ENCODE measurements around the gene MAML3.
A peak's percentile ranks its signal among the peaks of the same experiment; 100 is the strongest.

Gene MAML3

GRCh38 chr4:139690419-139690818 is 463.6 kb downstream of the MAML3 start:
- no peak for DNase-seq (ENCODE audit: low read depth, low spot score)

GRCh38 chr4:139689093-139689722 is 464.8 kb downstream of the MAML3 start:
- no peak for DNase-seq (ENCODE audit: low read depth, low spot score)

DNA sequence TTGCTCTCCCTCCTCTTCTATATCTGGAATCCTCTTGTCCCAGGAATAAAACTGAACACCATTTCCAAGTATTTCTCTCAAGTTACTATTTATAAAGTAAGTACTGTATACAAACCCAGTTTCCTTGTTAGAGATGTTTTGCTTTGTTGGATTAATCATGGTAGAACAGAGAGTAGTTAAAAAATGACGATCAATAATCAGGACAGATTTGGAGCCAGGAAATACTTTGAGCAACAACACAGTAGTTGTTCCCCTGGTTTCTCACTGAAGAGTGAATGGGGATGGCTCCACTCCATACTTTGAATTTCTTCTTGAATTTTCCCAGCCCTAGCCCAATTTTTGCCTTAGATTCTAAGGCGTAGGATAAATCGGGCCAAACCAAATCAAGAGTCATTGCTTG is 467.0 kb downstream of the MAML3 start:
- no peak for DNase-seq (ENCODE audit: low read depth, low spot score)

DNA sequence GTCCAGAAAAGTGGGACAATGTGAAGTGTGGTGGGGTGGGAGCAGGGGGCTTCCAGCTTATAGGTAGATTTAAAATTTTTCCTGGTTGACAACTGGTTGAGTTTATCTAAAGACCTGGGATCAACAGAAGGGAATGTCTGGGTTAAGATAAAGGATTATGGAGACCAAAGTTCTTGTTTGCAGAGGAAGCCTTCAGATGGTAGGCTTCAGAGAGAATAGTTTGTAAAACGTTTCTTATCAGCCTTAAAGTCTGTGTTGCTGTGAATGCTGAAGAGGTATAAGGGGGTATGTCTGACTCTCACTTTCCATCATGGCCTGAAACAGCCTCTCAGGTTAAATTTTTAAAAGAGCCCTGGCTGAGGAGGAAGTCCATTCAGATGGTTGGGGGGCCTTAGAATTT is 467.9 kb downstream of the MAML3 start:
- DNase-seq (ENCODE audit: low read depth, low spot score): no peak

- no peak for DNase-seq (ENCODE audit: low read depth, low spot score)
These were observed 468.8 kb downstream of the MAML3 start for GRCh38 chr4:139685180-139685579.

DNA sequence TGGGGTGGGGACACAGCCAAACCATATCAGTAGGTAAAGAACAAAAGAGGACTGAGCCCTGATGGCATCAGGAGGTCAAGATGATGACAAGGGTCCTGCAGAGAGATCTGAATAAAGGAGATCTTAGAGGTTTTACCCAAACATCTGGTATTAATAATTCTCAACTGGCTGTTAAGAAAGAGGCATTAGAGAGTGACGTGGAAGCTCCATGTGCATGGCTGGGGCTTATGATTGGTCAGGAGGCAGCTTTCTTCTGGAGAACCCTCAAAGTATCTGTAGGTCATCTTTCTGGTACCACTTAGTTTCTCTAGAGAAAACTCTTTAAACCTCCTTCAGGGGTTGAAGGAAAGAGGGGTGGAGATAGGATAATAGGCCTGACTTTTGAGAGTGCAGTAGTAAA is 469.6 kb downstream of the MAML3 start:
- no peak for DNase-seq (ENCODE audit: low read depth, low spot score)

GRCh38 chr4:139682741-139683151 is 471.2 kb downstream of the MAML3 start:
- no peak for DNase-seq (ENCODE audit: low read depth, low spot score)

- DNase-seq (ENCODE audit: low read depth, low spot score): no peak
These were observed 471.7 kb downstream of the MAML3 start for GRCh38 chr4:139682309-139682708.

GRCh38 chr4:139676913-139677585 is 476.9 kb downstream of the MAML3 start:
- no peak for DNase-seq (ENCODE audit: low read depth, low spot score)

GRCh38 chr4:139676365-139676764 is 477.6 kb downstream of the MAML3 start:
- DNase-seq (ENCODE audit: low read depth, low spot score): no peak

- DNase-seq (ENCODE audit: low read depth, low spot score): no peak
These were observed 478.3 kb downstream of the MAML3 start for GRCh38 chr4:139675651-139676050.

- DNase-seq (ENCODE audit: low read depth, low spot score): no peak
These were observed 479.0 kb downstream of the MAML3 start for GRCh38 chr4:139674875-139675550.

DNA sequence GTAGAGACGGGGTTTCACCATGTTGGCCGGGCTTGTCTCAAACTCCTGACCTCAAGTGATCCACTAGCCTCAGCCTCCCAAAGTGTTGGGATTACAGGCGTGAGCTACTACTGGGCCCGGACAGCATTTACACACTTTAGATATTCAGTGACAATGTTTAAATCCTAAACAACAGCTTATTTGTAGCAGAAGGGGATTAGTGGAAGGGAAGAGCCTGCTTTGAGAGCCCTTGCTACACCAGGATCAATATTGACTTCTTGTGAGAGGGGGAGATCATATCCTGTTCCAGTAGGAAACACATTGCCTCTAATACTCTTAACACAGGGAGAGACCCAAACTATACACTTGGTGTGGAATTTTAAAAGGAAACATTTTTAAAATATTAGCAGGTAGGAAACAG is 481.3 kb downstream of the MAML3 start:
- no peak for DNase-seq (ENCODE audit: low read depth, low spot score)

DNA sequence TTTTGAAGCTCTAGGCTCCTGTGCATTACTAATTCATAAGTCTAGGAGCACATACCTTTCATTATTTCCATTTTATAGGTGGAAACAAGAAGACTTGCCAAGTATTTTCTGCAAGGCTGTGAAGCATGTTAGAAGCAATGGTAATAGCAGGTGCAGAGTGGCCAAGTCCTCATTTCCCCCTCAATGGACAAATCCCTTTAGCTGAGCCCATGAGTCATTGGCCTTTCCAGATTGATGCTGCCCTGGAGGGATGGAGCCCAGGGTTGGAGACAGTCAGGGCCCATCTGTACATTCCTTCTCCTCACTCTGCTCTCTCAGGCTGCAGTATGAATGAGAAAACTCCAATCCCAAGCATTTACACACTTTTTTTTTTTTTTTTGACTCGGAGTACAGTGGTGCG is 481.8 kb downstream of the MAML3 start:
- DNase-seq (ENCODE audit: low read depth, low spot score): peak; percentile 21

GRCh38 chr4:139670775-139671174 is 483.2 kb downstream of the MAML3 start:
- no peak for DNase-seq (ENCODE audit: low read depth, low spot score)

- no peak for DNase-seq (ENCODE audit: low read depth, low spot score)
These were observed 484.1 kb downstream of the MAML3 start for GRCh38 chr4:139669890-139670289.

DNA sequence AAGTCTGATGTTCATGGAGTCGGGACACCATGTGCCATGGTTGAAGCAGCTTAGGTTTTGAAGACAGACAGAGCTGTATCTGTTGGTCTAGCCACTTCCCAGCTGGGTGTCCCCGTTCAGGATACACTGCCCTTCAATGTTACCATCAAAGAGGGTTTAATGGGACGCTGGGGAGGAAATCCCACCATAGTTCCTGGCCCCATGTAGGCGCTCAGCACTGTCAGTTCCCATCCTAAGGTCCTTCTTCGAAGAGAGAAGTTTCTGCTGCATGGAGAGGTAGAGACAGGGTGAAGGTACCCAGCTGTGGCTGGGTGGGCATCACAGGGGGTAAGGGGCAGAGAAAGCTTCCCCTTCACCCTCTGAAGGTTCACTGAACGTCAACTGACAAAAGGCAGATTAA is 484.6 kb downstream of the MAML3 start:
- no peak for DNase-seq (ENCODE audit: low read depth, low spot score)

- no peak for DNase-seq (ENCODE audit: low read depth, low spot score)
These were observed 485.3 kb downstream of the MAML3 start for GRCh38 chr4:139668658-139669201.

- no peak for DNase-seq (ENCODE audit: low read depth, low spot score)
These were observed 485.9 kb downstream of the MAML3 start for GRCh38 chr4:139668036-139668435.
